Right lung (tissue), 5 donors: ENCODE data around the gene RXRG. TPM values are rescaled to one million over a fixed set of nuclear protein-coding genes. Genes with fewer than 3 reads are reported as not detected.

Experiments
- DNase-seq, 2 donors: peaks; one replicate each; pipeline ENCODE4 v3.0.0-alpha.2; 2013
- polyA plus RNA-seq, 5 donors: library from polyadenylated mRNA; unstranded; fragments of 120-200 nt; gene quantifications; one replicate each; pipeline versions ENCODE4 v1.2.1 to v1.2.3, GENCODE V29; 2013; ENCODE audit warnings: inconsistent platforms in 1 of 5, low replicate concordance in 1 of 5; ENCODE audit not compliant: insufficient read length in 5 of 5, insufficient read depth in 1 of 5

RXRG gene
- polyA plus RNA-seq, 5 donors, result 12.0 to 19.3 (median 15.4) TPM

DNA sequence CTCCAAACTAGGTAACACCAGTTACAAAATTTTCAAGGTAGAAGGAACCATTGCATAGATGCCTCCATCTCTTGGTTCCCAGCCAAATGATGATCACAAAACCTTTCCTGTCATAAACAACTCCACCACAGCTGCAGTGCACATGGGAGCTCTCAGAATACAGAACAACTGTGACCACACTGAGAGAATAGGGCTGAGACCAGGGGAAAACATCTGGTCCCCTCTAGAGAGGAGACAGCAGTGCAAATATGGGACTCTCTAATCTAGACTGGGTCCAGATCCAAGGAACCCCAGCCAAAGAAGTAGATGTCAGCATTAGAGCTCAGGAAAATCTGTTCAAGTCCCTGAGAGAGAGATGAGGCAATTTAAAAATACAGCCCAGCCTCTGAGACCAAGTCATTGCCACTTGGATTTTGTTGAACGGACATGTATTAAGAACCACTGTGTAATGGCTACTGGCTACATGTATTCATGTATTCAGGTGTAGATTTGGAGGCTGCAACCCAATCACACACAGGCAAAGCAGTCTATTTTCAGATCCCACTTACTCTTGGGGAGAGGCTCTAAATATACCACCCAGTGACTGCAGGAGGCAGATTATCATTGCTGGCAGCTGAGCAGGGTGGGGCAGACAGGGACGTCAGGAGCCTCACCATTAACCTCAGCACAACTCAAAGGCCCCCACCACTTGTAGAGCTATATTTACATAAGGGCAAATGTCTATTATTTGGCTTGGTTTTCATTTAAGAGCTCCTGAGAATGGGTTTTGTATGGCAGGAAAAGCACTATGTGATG is 7.6 kb upstream of the RXRG start:
- no peak for DNase-seq

DNA sequence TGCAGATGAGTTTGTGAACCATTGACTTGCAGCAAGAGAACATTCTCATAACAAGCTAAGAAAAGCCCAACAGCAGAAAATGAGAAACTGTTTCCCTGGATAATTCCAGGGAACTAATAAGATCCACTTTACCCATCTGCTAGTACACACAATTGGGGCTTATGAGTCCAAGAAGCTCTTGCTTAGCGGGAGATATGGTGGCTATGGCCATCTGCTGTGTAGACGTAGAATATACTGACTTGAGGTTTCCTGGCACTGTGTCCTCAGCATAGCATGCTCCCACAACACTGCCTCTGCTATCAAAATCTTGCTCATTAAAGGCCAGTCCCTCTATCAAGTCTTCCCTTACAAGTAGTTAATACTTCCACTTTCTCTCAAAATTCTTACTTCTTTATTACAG is 6.8 kb upstream of the RXRG start:
- DNase-seq, result no peak

DNA sequence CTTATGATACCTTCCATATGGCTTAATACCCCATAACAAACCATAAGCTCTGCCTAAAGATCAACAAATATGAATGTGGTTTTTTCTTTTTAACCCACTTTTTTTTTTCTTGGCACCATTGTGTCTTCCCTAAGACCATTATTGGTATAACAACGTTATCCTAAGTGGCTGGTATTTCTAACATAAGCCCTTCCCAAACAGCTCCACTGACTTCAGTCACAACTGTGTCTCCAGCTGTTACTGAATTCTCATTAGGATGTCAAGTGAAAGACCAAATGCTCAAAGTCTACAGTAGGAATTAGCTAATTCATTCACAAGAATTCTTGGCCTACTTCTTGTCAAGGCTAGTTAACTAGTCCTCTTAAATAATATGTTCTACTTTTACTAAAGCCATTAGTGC is 4.2 kb upstream of the RXRG start:
- no peak for DNase-seq

DNA sequence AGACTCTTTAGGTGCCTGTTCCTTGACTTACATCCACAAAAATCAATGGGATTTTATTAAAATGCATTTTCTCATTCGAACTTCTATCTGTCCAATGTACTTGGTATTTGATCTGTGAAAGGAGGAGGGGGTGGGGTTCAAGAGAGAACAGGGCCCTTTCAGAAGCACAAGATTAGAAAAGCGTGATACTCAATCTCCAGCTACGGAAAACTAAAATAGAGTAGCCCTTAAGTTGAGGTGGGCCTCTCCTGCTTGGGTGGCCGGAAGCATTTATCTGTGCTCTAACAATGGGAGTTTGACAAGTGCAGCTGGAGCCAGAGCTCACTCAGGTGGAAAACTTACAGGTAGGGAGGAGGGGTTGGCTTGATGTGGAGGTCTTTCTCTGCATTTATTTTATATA is 462 bp upstream of the RXRG start:
- no peak for DNase-seq

DNA sequence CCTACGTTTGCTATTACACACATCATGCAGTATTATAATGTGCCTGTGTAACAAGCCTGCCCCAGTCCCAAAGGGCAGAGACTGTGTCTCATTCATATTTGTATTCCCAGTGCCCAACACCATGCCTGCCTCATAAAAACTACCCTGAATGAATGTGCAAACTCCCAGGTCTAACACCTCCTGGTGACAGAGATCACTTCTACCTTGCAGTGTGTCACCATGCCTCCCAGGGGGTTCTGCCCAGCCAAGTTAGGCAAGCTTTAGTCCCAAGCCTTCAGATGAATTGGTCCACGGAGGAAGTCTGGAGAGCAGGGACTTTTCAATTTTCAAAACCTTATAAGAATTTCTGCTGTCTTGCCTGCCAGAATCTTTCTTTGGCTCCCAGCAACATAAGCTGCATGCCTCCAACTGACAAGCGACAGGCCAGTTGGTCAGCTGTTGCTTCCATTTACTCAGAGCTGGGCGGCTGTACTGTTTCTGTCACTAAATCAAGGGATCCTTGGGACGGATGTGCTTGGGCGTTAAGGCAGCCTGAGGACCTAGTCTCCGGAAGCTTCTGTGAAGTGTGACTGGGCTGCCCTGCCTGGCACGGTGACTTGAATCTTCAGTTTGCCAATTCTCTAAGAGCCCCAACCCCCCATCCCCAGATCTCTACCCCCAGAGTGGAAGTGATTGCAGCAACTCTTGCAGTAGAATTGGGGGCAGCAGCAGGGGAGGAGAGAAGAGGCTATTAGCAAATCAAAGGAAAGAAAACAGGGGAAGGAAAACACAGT is 1.2 kb downstream of the RXRG start:
- peak; percentile 90 to 93 for DNase-seq

DNA sequence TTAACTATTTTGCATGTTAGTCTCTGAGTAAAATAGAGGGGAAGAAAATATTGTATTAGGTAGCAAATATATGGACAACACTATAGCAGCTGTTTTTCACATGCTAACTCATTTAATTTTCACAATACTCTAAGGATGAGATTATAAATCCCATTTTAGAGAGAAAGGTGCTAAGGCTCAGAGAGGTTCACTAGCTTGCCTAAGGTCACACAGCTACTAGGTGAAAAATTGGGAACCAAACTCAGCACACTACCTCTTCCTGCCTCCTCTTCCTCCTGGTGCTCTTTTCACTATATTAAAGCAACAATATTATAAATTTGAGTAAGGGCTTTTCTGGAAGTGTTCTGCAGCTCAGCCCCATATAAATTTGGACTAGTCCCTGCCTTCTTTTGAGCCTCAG is 2.3 kb downstream of the RXRG start:
- DNase-seq, result no peak

DNA sequence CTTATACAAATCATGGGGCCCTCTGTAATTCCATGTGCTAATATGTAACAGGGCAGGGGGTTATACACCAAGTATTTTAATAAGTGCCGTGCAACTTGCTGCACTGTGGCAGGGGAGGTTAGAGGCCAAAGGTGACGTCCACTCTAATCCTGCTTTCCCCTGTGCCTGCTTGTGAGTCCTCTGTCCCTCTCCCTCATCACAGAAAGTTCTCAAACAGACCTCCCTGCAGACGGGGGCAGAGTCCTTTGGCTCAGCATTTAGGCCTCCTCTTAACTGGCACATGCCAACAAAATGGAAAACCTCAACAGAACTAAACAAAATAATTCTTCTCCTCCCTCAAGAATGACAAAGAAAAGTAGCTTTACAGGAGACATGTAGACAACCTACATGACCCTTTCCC is 2.9 kb downstream of the RXRG start:
- no peak for DNase-seq

DNA sequence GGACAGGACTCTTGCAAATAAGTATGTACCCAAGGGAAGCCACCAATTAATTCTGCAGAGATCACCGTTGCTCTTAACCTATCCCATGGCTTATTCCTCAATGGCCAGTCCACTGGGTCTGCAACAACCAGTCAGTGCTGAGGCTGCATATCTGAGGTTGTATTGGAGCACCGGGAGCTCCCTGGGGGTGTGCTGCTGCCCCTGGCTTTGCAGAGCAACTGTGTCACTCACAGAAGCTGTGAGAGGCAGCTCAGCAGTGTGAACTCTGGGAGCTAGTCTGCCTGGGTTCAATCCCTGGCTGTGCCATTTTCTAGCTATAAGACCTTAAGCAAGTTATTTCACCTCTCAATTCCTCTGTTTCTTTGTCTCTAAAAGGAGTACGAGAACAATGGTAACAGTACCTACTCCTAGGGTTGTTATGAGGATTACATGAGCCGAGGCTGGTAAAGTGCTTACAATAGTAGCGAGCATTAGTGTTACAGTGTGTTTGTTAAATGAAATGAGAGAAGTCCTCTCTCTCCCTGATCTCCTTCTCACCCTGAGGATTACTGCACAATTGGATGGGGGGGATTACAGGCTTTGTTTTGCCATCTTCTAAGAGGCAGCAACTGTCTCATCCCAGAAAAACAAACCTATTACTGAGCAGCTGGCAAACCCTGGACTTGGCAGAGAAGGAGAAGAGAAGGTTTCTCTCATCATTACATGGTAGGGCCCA is 3.6 kb downstream of the RXRG start:
- no peak for DNase-seq

DNA sequence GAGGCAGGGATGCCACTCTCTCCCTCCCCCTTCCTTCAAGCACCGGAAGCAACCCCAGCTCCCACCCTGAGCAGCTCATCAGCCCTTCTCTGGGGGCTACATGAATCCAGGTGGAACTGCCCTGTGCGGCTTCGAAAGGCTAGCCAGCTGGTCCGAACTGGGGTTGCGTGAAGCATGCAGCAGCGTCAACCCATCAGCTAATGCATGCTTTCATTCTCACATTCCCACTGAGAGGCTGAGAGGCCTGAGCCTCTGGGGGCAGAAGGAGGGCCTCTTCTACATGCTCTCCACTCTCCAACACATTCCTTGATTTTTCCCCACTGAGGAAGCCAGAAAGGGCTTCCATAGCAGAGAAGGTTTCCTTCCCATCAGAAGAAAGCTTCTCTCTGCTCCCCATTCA is 5.6 kb downstream of the RXRG start:
- no peak for DNase-seq

DNA sequence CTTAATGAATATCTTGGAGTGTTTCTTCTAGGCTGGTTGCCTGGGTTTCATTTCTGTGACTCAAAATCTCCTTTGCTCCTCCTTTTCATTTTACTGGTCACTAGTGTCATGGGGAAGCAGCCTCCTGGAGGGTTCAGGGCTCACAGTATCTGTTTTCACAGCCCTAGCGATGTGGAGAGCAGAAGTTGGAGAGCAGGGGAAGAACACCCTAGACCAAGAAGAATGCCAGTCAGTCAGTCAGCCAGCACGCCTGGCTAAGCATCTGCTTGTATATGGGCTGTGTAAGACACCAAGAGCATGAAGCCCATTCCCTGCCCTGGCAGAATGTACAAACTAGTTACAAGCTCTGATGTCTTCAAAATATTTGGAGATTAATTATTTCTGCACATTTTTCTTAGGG is 7.9 kb downstream of the RXRG start:
- no peak for DNase-seq

DNA sequence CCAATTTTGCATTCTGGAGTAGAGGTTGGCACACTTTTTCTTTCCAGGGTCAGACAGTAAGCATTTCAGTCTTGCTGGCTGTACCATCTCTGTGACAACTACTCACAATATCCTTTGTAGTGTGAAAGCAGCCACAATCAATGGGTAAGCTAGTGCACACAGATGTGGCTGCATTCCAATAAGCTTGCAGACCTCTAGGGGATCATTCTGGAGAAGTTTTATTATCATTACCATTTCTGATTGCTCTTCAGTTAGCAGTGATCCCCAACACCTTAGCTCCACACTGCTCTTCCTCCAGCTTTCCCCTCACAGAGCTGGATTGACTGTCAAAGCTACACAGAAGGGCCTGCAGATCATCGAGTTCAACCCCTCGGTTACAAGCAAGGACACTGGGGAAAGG is 9.1 kb downstream of the RXRG start:
- no peak for DNase-seq

DNA sequence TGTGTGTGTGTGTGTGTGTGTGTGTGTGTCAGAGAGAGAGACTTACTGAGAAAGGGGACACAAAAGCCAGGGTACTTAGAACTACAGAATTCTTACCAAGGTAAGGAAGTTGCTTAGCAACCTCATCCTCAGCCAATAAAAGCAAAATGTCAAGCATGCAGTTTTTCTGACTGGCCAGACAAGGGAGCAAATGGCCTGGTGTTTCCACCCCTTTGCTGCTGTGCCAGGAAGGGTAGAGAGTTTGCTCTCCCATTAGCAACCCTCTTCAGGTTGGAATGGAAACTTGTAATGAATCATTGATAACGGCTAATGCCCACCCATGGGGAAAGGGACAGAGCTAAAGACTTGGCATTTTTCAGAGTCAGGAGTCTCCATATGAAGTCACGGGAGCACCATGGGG is 10.6 kb downstream of the RXRG start:
- DNase-seq, result no peak

DNA sequence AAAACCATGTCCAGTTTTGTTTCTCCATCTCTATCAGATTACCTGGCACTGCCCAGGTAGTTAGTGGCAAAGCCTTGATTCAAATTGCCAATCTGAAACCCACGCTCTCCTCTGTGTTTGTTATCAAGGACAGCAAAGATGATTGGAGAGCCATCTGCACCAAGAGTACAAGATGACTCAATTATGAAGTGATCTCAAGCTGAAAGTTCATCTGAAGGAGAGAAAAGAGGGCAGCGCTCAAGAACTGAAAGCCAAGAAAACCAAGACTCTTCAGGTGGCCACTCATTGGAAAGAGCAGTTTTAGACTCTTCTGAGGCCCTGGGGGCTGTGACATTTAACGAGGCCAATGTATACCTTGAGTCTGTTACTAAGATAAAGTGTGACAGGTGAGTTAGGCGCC is 13.8 kb downstream of the RXRG start:
- DNase-seq, result no peak

DNA sequence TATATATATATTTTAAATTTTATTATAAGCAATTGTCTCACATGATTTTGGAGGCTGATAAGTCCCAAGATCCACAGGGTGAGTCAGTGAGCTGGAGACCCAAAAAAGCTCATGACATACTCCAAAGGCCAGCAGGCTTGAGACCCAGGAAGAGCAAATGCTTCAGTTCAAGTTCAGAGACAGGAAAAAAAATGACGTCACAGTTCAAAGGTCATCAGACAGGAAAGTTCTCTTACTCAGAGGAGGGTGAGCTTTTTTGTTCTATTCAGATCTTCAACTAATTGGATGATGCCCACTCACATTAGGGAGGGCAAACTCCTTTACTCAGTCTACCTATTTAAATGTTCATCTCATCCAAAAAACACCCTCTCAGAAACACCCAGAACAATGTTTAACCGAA is 18.2 kb downstream of the RXRG start:
- DNase-seq, result no peak

DNA sequence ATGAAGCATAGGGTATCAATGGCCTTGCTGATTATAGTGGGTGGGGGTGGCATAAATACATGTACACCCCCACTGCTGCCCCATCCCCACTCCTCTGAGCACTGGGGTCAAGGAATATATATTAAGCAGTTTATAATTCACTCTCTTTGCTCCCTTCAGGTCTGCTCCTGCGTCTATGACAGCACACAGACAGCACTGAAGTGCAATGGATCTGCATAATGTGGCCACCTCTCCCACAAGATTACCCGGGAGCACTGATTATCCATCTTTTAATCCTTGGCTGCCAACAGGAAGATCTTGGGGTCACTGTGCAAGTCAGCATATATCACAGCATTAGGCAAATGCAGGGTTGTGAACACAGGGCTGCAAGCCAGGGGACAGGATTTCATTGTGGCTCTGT is 19.3 kb downstream of the RXRG start:
- no peak for DNase-seq

DNA sequence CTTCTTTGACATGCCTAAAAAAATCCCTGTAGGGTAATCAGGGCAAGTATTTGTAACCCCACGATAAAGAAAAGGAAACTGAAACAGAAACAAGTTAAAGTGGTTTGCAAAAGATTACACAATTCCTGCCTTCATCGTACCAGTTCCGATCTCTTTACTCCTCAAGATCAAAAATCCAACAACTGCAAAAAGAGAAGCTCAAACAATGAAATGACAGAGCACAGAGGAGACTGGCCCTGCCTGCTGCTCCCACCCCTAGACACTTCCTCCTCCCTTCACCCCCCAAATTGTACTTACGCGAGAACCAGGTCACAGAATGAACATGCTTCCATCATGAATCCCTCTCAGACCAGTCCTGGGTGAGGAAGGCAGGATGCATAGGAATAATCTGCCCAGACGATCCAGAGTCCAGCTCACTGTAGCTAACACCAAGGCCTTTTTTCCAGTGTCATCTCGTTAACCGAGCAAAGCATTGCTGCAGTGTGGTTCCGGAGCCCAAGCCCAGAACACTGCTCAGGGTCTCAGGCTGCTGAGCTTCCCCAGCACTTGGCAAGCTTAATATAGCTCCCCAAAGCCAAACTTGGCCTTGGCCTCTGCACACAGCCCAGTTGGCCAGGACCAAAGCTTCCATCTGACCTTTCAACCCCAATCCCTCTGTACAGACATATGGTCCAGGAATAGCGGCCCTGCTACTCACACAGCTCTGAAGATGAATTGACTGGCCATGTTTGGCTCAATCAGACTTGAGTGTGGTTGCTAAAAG is 20.3 kb downstream of the RXRG start:
- peak; percentile 54 to 56 for DNase-seq

DNA sequence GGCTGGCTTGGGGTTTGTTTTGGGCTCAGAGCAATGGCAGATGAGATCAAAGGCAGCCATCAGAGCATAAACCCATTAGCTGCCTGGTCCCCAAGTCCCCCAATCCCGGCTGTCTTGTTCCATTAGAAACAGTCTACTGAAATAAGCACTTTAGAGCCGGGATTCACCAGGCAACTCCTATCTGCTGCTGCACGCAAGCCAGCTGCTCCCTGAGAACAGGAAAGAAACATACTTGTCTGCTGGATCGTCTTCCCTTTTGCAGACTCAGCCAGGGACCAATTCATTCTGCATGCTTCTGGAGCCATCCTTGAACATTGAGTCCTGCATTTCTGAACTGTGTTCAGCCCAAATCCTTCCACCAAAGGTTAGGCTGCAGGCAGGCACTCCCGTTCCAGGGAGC is 21.8 kb downstream of the RXRG start:
- no peak for DNase-seq

DNA sequence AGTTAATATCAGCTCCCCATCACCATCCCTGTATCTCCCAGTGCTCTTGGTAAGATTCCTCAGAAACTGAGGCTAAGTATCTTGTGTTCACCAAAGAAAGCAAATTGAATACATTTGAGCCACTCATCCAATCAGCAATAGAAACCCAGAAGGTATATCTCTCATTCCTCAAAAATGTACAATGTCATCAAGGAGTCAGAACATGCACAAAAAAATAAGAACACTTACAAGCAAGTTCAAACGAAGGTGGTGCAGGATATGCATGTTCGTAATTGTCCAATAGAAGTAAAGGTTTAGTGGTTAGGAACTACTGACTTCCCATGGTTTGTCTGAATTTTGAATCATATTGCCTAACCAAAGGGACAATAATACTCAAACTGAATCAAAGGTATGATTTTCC is 24.3 kb downstream of the RXRG start:
- no peak for DNase-seq

DNA sequence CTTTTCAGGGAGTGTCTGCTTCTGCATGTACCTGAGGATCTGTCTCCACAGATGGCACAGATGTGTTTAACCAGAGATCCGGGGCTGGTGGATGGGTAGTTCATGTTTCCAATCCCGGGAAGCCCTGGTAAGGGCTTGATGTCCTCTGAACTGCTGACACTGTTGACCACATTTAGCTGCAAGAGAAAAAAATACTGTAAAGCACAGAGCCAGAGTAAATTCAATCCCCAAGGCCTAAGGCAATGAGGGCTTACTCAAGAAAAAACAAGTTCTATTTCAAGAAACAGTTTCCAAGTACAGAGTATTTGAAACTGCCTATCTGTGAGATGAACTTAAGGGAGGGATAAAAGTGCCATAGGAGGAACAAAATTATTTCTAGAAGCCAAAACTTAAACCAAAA is 25.1 kb downstream of the RXRG start:
- no peak for DNase-seq

DNA sequence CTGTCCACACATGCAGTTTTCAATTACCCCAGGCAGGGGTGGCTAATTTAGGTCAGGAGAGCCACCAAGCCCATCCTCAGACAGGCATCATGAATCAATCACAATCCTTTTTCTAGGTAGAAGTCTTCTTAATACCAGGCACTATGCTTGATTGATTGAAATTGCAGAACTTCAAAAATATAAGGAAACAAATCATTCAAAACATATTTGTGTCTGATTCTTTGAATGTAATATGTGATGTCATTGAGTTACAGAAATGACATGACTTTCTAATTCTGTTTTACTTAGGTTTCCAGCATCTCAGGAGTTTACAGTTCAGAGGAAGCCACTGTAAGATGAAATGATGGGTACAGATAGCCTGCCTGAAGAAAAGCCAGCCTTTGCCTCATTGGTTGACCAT is 26.7 kb downstream of the RXRG start:
- DNase-seq, result no peak

DNA sequence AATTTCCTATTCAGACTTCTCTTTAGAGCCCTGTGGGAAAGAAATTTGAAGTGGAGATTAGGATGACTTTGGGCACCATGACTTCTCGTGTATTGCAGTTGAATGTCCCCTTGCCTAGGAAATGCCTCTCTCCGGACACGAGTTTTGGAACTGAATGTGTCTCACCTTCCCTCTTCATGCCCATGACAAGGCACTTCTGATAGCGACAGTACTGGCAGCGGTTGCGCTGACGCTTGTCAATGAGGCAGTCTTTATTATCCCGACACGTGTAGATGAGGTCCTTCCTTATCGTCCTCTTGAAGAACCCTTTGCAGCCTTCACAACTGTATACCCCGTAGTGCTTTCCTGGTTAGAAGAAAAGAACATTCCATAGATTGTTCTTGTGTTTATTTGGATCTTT is 28.1 kb downstream of the RXRG start:
- DNase-seq, result no peak

DNA sequence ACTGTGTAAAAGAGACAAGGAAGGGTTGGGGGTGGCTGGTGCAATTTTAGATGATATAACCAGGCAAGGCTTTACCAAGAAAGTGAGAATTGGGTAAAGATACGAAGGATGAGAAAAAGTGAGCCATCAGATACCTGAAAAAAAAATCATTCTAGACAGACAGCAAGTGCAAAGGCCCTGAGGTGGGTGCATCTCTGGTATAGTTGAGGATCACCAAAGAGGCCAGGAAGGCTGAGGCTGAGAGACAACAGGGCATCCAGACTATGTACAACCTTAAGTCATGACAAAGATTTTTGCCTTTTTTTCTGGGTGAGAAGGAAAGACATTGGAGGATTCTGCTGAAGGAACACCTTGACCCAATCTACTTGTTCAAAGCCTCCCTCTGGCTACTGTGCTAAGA is 29.9 kb downstream of the RXRG start:
- DNase-seq, result no peak
